GM12874 (cell line): ENCODE data around the gene CEMIP.

Experiments used
- TF ChIP-seq, protein P1 (sequence below): IDR thresholded peaks from 2 replicates; pipeline ENCODE4 v1.5.1; 2011; ENCODE audit warnings: low read depth, mild to moderate bottlenecking, control low read depth, low read length, moderate library complexity; ENCODE audit not compliant: insufficient read depth

CEMIP gene

GRCh38 chr15:80918196-80918783, 139.1 kb downstream of the CEMIP start:
- TF ChIP-seq, protein P1, sequence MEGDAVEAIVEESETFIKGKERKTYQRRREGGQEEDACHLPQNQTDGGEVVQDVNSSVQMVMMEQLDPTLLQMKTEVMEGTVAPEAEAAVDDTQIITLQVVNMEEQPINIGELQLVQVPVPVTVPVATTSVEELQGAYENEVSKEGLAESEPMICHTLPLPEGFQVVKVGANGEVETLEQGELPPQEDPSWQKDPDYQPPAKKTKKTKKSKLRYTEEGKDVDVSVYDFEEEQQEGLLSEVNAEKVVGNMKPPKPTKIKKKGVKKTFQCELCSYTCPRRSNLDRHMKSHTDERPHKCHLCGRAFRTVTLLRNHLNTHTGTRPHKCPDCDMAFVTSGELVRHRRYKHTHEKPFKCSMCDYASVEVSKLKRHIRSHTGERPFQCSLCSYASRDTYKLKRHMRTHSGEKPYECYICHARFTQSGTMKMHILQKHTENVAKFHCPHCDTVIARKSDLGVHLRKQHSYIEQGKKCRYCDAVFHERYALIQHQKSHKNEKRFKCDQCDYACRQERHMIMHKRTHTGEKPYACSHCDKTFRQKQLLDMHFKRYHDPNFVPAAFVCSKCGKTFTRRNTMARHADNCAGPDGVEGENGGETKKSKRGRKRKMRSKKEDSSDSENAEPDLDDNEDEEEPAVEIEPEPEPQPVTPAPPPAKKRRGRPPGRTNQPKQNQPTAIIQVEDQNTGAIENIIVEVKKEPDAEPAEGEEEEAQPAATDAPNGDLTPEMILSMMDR = no peak

DNA sequence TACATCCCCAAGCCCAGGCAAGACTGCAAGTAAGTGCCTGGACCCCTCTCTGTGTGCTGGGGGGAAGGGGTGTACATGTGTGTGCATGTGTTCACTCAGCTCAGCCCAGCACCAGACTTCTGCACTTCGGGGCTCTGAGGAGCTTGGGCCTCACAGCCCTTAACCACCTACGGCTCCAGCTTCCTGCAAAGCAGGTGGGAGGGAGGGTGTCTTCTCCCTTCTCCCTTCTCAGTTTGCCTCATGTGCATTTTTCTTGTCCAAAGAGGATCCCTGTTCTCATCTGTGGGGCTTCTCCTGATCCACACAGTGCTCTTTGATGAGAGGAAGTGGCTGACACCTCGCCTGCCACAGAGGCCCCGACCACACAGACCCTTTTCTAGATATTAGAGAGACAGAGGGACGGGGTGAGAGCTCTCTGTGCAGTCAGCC, 141.1 kb downstream of the CEMIP start:
- TF ChIP-seq, protein P1 = no peak

- TF ChIP-seq, protein P1 = no peak
Measured at GRCh38 chr15:80921736-80922410, 142.7 kb downstream of the CEMIP start.

DNA sequence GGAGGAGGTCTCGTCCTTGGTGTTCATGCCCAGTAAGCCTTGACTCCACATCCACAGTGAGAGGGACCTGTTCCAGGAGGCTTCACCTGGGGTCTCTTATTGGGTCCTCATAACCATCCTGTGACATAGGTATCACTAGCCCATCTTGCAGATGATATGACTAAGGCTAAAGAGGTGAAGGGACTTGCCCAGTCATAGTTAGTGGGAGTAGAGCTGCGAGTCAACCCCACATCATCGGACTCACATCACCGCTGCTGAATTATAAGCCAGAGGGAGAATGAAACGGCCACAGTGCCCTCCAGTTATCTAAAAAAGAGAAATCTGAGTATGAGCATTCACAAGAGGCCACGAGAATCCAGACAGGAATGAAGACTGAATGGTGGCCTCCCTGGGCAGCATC, 144.5 kb downstream of the CEMIP start:
- TF ChIP-seq, protein P1 = no peak

DNA sequence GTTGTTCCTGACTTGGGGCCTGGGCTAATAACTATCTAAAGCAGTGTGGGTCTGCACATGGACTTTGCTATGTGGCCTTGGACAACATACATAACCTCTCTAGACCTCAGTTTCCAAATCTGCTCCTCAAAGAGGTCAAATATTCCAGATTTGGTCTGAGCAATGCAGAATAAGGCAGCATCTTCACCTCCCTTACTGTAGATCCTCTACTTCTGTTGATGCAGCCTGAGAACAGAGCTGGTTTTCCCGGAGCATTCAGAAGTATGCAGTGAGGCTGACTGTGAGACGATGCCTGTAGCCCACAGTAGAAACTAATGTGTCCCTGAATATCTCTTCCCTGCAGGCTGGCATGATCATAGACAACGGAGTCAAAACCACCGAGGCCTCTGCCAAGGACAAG, 145.1 kb downstream of the CEMIP start:
- TF ChIP-seq, protein P1 = no peak

GRCh38 chr15:80925597-80926059, 146.5 kb downstream of the CEMIP start:
- TF ChIP-seq, protein P1 = no peak

DNA sequence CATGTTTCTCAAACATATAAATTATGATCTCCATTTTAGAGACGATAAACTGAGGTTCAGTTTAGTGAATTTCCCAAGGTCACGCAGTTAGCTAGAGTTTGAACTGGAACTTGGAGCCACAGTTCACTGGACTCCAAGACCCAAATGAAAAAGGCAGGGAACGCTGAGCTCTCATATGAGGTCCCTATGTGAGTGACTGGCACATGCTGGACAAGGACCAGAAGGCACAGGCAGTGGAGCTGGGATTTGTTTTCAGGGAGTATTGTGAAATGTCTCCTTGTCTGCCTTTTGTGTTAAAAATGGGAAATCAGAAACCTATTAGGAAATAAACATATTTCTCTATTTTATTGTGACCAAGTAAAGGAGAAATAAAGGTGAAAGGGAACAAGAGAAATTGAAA, 147.0 kb downstream of the CEMIP start:
- TF ChIP-seq, protein P1 = no peak
